ENCODE results near the gene MYLK4.
"Not testable (repeated sequence)": the region's sequence is repeated elsewhere in the genome, so short reads cannot be mapped to it uniquely, and the experiment has no call there.

MYLK4 gene

DNA sequence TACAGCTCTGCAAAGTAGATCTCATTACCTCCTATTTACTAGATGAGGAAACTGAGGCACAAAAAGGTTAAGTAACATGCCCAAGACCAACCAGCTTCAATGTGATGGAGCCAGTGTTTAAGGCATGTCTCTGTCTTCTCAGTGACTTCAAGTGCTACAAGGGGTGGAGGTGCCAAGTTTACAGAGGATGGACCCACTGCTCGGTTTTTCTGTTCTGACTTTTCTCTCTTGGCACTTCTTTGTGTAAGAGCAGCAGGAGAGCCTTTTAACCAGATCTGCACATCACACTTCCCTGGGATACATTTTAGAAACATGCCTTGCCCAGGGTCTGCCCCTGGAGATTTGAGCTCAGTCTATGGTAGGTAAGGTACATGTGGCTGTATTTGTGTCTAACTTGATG, 24.3 kb upstream of the MYLK4 start:
- DNase-seq = no peak

DNA sequence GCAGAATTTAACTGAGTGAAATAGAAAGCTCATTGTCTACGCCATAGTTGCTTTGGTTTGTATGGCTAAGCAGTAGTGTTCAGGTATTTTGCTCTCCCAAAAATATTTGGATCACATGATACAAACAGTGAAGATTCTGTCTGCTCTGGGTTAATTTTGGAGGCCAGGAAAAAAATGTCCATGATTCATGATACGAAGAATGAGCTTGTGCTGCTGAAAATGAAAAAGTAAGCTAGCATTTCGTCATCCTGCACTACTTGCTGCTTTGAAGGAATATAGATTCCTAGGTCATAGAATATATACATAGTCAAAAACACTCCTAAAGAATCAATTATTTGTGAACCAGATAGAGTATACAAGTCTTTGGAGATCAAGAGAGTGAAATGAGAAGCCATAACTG, 22.7 kb upstream of the MYLK4 start:
- no peak for DNase-seq

DNA sequence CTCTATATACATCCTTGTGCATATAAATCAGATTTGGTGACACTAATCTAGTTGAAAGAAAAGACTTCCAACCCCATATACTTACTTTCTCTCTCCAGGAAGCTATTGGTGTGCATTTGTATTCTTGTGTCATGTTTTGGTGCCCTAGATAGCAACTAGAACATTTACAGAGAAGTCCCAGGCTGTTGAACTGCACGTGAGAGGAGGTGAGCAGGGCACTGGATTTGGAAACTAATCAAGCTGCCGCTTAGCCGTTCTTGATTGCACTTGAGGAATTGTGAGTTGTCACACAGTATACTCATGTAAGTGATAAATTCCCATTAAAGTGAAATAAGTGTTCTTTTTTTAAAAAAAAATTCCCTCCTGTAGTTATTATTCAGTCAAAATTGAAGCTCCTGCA, 22.1 kb upstream of the MYLK4 start:
- DNase-seq = no peak

DNA sequence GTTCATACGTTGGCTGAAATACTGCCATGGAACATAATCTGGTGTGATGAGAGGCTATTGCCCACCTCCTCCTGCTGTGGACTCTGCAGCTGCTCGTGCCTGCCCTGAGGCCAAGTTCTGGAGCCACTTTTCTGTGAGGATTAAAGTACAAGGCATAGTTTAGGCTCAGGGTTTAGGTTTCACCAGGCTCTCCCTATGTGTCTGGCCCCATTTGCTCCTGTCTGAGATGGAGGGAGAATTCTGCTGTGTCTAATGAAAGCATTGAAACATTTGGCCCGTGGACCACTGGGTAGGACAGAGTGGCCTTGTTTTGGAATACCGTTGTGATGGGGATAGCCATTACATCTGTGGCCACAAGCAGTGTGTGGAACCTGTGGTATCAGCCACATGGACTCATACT, 20.4 kb upstream of the MYLK4 start:
- DNase-seq = no peak

DNA sequence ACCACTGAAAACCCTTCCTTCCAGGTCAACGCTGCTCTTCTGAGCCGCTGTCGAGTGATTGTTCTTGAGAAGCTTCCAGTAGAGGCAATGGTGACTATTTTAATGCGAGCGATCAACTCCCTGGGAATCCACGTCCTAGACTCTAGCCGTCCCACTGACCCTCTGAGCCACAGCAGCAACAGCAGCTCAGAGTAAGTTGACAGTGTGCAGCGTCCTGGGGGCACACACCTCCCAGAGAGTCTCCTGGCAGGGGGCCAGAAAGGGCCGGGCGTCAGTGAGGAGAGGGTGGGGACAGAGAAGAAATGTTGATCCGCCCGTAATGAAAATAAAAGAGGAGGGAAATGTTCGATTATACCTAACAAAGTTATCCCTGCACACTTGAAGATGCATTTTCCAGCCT, 19.4 kb upstream of the MYLK4 start:
- no peak for DNase-seq

DNA sequence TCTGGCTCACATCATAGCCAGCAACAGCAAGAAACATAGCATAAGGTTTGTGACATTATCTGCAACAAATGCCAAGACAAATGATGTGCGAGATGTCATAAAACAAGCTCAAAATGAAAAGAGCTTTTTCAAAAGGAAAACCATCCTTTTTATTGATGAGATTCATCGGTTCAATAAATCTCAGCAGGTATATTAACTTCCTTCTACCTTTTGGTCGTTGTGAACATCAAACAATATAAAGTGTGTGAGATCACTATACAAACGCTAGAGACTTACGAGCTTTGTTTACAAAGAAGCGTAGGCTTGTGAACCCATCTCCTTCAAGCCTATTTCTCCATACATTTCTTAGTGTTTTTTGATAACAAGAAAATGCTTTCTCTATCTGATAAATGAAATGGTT, 18.0 kb upstream of the MYLK4 start:
- DNase-seq = no peak

DNA sequence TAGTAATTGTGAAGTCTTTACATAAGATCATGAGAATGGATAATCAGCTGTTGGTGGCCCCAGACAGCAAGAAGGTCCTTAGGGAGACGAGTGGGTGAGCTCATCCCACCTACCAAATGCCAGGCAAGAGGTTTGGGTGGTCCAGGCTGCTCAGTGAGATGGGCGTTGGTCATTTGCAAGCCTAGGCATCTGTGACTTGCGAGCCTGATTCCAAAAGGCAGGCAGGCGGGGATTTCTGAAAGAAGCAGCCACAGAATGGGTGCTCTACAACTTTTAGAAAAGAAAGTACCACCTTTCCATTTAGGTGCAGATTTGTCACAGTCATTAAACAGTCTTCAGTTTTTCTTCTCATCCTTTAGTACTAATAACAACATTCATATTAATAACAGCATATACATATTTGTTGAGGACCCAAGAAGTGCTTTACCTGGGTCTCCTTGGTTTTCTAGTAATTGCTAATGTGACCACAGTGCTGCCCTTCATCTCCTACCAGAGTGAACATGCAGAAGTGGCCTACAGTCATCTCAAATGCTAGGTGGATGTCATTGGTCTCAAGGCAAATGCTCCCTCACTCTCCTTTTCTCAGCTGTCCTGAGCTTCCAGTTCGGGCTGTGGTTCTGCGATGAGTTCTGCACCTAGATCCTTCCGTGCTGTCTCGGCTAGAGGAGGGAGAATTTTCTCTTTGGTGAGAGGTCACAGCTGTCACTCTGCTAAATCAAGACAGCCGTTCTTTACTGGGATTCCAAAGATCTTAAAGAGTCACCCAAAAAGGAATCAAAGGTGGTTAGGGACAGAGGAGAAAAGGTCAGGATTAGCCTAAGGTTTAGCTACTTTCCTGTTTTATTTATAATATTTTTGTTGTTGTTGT, 17.2 kb upstream of the MYLK4 start:
- no peak for DNase-seq

DNA sequence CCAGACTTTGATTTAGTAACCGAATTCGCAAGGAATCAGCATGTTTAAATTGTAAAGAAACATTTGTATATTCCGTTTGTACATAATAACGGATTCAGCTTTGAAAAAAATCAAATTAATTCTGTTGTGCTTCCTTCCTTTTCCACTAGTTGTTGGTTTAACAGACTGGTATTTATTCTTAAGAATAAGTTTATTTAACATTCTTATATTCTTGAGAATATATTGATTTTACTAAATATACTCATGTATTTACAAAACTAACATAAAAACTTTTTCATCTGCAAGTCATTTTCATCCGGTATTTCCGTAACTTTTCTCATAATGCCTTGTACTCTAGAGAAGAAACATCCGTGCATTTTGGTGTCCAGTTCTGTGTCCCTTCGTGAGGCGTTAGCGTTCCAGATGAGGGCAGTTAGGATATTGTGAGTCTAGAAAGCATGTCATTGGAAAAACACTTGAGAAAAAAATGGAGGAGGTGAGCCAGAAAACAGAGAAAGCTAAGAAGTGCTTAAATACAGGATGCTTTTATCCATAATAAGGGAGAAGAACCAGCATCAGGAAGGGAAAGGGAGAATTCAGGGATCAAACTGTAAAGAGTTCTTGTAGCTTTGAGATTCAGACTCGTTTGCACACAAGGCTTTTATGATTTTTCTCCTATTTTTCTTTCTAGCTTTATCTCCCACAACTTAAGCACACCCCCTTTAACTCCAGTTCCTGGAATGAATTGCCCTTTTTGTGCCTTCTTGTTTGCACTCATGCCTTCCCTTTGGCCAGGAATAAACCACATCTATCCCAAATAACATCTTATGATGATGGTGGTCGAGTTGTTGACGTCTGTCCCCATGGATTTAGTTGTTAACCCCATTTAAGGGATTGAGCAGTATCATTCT, 16.3 kb upstream of the MYLK4 start:
- DNase-seq = no peak

DNA sequence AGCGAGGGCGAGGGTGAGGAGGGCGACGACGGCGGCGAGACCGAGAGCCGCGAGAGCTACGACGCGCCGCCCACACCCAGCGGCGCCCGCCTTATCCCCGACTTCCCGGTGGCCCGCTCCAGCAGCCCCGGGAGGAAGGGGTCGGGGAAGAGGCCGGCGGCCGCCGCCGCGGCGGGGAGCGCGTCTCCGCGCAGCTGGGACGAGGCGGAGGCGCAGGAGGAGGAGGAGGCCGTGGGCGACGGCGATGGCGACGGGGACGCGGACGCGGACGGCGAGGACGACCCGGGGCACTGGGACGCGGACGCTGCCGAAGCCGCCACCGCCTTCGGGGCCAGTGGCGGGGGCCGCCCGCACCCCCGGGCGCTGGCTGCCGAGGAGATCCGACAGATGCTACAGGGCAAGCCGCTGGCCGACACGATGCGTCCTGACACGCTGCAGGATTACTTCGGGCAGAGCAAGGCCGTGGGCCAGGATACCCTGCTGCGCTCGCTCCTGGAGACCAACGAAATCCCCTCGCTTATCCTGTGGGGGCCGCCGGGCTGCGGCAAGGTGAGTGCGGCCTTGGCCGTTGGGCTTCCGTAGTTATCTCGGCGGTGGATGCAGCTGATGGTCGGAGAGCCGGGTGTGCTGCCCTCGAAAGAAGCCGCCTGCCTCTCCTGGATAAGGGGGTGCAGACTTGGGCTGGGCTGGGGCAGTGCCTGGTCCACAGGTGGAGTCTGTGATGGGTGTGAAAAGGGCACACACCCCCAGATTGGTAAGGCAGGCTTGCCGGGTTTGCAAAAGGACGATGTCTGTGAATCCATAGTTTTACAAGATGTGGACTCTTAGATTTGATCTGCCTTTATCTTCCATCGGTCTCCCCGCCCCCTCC, 15.4 kb upstream of the MYLK4 start:
- DNase-seq = no peak

DNA sequence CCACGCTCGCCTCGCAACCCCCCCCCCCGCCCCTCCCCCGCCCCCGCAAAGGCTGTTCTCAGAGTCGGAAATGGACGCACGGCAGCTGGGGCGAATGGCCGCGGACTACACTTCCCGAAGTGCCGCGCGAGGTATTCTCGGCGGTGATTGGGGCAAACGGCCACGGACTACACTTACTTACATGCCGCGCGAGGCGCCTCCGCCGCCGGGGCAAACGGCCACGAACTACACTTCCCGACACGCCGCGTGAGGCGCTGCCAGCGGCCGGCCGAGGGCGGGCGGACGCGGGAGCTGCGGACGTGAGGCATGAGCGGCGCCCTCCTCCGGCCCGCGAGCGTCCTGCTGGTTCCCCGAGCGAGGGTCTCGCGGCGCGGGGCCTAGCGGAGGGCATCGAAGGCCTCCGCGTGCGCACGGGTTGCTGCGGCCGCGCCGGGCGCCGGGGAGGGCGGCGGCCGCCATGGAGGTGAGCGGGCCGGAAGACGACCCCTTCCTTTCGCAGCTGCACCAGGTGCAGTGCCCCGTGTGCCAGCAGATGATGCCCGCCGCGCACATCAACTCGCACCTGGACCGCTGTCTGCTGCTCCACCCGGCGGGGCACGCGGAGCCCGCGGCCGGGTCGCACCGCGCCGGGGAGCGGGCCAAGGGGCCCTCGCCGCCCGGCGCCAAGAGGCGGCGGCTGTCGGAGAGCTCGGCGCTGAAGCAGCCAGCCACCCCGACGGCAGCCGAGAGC, 14.6 kb upstream of the MYLK4 start, which contains the start of gene WRNIP1:
TSS of gene WRNIP1 (plus strand) at position 228 of the 730 bp plus-strand sequence. CDS start at position 458, 230 bp downstream.
- peak; percentile 87 for DNase-seq

DNA sequence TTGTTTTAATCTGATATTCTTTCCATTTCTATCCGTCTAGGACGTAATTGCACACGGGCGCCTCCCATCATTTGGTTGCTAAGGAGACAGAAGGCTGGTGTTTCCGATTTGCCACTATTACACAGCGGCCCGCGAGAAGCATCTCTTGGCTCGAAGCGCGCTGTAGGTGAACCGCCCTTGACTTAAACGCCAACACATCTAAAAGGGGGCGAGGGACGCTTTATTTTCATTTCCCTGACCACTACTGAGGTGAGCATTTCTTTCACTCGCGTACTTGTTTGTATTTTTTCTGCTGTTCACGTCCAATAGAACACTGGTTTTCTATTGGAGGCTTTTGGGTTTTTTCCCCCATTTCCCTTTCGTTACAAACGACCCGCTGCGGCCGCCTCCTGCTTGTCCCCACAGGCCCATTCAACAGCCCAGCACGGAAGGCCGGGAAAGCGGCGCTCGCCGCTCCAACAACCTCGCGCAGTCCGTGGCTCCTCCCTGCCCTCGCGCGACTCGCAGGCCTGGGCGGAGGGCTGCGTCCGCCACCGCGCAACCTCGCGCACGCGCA, 14.0 kb upstream of the MYLK4 start:
- no peak for DNase-seq

DNA sequence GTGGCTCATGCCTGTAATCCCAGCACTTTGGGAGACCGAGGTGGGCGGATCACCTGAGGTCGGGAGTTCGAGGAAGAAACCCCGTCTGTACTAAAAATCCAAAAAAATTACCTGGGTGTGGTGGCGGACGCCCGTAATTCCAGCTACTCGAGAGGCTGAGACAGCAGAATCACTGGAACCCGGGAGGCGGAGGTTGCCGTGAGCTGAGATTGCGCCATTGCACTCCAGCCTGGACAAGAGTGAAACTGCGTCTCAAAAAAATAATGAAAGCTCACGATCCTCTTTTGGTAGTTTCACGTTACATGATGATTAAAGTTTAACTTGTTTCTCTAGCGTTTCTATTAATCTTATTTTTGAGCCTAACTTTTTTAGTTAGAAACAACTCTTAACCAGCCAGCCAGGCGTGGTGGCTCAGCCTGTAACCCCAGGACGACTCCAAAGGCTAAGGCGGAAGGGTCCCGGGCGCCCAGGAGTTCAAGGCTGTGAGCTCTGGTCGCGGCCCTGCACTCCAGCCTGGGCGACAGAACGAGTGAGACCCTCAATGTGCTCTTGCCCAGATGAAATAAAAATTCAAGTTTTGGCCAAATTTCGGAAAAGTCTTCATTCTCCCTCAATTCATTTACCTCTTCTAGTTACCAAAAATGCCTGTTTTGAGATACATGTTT, 13.3 kb upstream of the MYLK4 start:
- no peak for DNase-seq

DNA sequence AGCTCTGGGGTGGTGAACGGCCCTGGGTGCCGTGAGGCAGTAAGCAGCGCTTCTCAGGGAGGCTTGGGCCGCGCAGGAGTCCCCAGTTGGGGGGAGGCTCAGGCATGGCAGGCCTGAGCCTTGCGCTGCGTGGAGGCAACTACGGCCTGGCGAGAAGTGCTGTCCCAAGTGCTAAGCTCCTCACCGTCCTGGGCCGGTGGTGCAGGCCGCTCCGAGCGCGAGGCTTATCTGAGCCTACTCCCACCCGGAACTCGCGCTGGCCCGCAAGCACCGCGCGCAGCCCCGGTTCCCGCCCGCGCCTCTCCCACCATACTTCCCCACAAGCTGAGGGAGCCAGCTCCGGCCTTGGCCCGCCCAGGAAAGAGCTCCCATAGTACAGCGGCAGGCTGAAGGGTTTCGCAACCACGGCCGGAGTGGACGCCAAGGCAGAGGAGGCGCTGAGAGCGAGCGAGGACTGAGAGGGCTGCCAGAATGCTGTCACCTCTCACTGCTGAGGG, 12.7 kb upstream of the MYLK4 start:
- no peak for DNase-seq

DNA sequence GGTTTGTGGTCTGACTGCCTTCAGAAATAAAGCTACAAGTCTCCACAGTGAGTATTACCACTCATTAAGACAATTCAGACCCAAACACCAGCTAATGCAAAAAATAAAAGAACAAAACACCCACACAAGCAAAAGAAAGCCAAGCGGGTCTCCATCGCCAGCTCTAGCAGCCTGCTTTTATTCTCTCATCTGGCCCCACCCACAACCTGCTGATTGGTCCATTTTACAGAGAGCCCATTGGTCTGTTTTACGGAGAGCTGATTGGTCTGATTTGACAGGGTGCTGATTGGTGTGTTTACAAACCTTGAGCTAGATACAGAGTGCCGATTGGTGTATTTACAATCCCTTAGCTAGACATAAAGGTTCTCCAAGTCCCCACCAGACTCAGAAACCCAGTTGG, 12.1 kb upstream of the MYLK4 start:
- DNase-seq = not testable (repeated sequence)

DNA sequence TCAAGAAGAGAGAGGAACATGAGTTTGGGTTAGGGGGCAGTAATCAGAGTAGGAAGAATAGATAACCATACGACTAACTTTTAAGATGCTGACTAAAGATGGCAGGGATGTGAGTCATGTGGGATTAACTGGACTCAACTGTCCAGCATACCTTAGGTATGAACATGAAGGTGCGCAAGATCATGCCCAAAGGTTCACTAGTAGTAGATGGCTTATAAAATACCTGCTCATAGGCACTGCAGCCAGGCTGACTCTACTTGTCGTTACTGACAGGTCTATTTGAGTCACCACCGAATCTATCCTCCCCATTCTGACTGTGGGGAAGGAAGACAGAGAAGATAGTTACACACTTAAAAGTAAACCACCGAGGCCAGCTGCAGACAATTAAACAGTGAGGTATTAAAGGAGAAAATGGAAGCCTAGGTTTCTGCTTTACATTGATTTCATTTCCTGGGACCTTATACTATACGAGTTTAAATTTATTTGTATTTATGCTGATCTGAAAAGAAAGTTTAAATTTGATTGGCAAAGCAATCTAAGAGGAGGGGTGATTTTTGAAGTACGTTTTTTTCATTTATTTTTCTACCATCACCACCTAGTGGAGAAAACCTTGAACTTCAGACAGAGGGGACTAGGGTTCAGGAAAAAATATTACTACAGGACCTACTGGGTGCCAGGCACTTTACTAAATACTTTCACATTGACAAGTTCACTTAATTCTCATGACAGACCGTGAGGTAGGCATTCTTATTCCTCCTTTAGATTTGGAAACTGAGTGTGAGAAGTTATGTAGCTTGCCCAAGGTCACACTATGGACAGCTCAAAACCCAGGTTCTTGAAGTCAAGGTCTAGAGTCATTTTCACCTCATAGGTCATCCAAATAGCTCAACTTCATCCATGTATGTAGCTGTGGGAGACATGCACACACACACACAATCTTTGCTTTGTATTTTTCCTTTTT, 10.4 kb upstream of the MYLK4 start:
- DNase-seq = no peak

DNA sequence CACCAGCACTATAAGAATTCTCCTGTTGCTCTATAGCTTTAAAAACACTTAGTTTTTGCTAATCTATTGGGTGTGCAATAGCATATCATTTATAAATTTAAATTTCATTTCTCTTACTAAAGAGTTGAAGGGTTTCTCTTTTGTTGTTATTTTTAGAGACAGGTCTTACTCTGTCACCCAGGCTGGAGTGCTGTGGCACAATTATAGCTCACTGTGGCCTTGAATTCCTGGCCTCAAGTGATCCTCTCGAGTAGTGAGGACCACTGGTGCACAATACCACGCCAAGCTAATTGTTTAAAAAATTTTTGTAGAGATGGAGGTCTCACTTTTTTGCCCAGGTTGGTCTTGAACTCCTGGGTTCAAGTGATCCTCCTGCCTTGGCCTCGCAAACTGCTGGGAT, 8.3 kb upstream of the MYLK4 start:
- DNase-seq = no peak

DNA sequence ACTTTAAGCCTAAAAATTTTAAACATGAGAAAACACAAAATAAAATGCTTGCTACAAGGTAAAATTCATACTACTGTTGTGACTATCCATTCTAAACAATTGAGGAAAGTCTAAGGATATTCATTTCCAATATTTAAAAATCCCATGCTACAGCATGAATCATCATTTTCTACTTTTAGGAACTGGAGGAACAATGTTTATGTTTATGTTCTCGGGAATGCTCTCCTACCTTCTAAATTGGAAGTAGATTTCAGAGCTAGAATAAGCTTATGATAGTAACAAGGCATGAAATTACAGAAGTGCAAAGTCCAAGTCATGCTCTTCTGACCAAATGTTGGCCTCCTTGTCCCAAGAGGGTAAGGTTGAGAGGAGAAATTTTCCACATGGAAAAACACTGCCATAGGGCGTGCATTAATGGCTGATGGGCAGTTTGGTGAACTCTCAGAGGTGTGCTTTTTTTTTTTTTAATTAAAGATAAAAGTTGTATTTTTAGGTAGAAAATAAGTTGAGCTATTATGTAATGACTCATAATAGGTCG, 6.0 kb upstream of the MYLK4 start:
- no peak for DNase-seq

DNA sequence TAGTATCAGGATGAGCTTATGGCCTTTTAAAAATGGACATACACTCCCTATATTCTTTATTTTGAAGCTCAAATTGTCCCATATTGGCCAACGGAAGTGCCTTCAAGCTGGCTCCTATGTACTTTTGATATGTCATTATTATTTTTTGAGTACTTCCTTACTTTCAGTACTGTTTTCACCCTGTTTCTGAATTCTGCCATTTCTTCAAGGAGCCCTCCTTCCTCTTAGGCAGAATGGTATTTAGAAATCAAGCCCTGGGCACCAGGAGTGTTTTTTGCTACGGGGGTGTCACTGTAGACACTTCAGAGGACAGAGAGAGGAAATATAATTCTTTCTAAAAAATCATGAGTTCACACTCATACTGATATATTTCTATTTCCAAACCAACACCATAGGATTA, 5.5 kb upstream of the MYLK4 start:
- DNase-seq = no peak

DNA sequence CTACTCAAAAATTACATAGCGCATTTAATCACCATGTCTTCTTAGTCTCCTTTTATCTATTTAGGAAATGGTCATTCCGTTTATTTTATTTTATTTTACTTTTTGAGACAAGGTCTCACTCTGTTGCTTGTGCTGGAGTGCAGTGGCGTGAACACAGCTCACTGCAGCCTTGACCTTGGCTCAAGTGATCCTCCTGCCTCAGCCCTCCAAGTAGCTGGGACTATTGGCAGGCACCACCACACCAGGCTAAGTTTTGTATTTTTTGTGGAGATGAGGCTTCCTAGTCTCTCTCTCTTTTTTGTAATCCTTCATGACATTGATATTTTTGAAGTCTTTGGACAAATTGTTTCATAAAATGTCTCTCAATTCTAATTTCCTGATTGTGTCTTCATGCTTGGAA, 4.7 kb upstream of the MYLK4 start:
- DNase-seq = no peak

DNA sequence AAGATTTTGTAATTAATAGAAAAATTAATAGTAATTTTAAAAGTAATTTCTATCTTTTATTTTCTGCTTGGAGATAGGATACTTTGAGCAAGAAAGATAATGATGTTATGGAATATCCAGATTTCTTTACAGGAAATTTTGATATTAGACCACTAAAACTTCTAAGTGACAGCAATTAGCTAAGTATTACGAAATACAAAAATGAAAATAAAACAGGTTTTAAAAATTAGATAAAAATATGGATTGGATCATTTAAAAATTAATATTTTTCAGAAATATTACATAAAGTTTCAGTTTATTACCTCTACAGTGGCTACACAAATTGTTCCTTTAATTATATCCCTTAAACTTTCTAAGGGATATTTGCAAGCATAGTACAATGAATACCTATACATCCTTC, 4.2 kb upstream of the MYLK4 start:
- DNase-seq = no peak

All from NCI-H2107 (cell line).